ENCODE results near the gene PAGE2B. TPM values are rescaled to one million over a fixed set of nuclear protein-coding genes. Genes with fewer than 3 reads are reported as not detected.

PAGE2B gene
- total and polyA plus RNA-seq, 9 of the 15 experiments (the other 6 are each of a cell fraction or from before 2014, with no cell fraction given), result 1.8 to 36.0 (median 16.5) TPM

DNA sequence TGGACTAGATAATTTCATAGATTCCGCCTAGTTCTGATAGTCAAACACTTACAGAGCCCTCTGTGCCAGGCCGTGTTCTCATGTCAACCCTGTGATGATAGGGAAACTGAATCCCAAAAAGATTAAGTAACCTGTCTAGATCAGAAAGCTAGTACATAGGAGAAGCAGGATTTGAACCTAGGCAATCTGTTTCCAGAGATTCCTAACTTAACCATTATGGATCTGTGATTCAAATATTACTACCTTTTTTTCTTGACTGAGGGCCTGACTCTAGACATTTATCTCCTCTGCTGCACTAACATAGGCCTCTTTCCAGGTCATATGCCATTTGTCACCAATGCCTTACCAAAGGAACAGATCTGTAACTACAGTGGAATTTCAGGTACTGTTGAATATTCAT is 45.5 kb upstream of the PAGE2B start (continued):
- no peak for TF ChIP-seq HMBOX1 (IDR thresholded peaks at IDR 0.05)
- TF ChIP-seq PTTG1 (tag; IDR thresholded peaks at IDR 0.05; ENCODE audit: low read depth), result no peak
- TF ChIP-seq MYC (IDR thresholded peaks at IDR 0.05; ENCODE audit: low read depth, low read length), result no peak
- TF ChIP-seq MYC (CRISPR knock-in tag; IDR thresholded peaks at IDR 0.05; ENCODE audit: borderline replicate concordance, low read depth), result no peak
- TF ChIP-seq ETV1 (tag; conservative IDR thresholded peaks at IDR 0.05; ENCODE audit: low read depth), result no peak
- TF ChIP-seq CREB1 (IDR thresholded peaks at IDR 0.05), result no peak
- no peak for TF ChIP-seq CREB1 (CRISPR knock-in tag; IDR thresholded peaks at IDR 0.05)

- no peaks in the 10 kb centered on the region for H3K9me1 ChIP-seq (ENCODE audit: control insufficient read depth, insufficient read depth, low read length)
- no peak for FAIRE-seq
- peak within 1 kb of the TSS; percentile 22 for H3K4me3 ChIP-seq
- BruUV-seq (replicated peaks), result no TSS peak
- H3K4me2 ChIP-seq (ENCODE audit: insufficient read depth, low read length), result peak within 1 kb of the TSS; percentile 63
- H3K27ac ChIP-seq (ENCODE audit: extremely low read depth, low read depth, low read length), result peak within 1 kb of the TSS; percentile 21; the same call in 1 of the 3 replicates
- peak in 2 of 4 experiments; percentile 38 to 48 for DNase-seq (ENCODE audit: extremely low read depth in 1 of 4, low spot score in 3 of 4)
- 0 out of 2 replicates have a peak within 1 kb of the TSS, but pooled peaks have one; percentile 47 for H2AFZ ChIP-seq (ENCODE audit: low read depth, low read length)
- H3K4me1 ChIP-seq (replicated peaks in 1 of 2; ENCODE audit: control insufficient read depth in 2 of 2, insufficient read depth in 2 of 2, low read length in 2 of 2), result peaks cover 9 to 36% of the 10 kb centered on the region in 2 experiments; a peak in 4 of 5 replicates
- intact Hi-C loops (cut with micrococcal nuclease) (no loop called here), in situ Hi-C loops (cut with MboI) (no loop called here)
- ChIA-PET CTCF (ENCODE audit: low intra/inter-chr PET ratio) (no interaction called here), POLR2A (no interaction called here)
- no peaks in the 10 kb centered on the region; the same call in 2 of the 3 replicates for H3K36me3 ChIP-seq (ENCODE audit: control insufficient read depth, insufficient read depth, low read length)
- no peaks in the 10 kb centered on the region for H3K27me3 ChIP-seq (ENCODE audit: control insufficient read depth in 2 of 2, insufficient read depth in 2 of 2, low read length in 2 of 2)
- H4K20me1 ChIP-seq (replicated peaks; ENCODE audit: control insufficient read depth, insufficient read depth, low read length), result no peaks in the 10 kb centered on the region
- H3K79me2 ChIP-seq (ENCODE audit: control insufficient read depth, insufficient read depth, low read length), result peaks cover 17% of the 10 kb centered on the region
- no peaks in the 10 kb centered on the region for H3K9me3 ChIP-seq (replicated peaks; ENCODE audit: control insufficient read depth, insufficient read depth, low read depth, low read length)
- ATAC-seq, result peak; percentile 61
- H3K9ac ChIP-seq (ENCODE audit: insufficient read depth in 1 of 2, low read depth in 2 of 2, low read length in 2 of 2), result peak within 1 kb of the TSS; percentile 51 to 81; a peak in 3 of 4 replicates
- 4% methylated on average over 5 of the region's 7 CpGs for WGBS (ENCODE audit: insufficient coverage, low coverage, missing lambda C conversion rate)
- TF ChIP-seq, protein P1, sequence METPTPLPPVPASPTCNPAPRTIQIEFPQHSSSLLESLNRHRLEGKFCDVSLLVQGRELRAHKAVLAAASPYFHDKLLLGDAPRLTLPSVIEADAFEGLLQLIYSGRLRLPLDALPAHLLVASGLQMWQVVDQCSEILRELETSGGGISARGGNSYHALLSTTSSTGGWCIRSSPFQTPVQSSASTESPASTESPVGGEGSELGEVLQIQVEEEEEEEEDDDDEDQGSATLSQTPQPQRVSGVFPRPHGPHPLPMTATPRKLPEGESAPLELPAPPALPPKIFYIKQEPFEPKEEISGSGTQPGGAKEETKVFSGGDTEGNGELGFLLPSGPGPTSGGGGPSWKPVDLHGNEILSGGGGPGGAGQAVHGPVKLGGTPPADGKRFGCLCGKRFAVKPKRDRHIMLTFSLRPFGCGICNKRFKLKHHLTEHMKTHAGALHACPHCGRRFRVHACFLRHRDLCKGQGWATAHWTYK (CRISPR knock-in tag; IDR thresholded peaks at IDR 0.05), result no peak
- TF ChIP-seq, protein P2, sequence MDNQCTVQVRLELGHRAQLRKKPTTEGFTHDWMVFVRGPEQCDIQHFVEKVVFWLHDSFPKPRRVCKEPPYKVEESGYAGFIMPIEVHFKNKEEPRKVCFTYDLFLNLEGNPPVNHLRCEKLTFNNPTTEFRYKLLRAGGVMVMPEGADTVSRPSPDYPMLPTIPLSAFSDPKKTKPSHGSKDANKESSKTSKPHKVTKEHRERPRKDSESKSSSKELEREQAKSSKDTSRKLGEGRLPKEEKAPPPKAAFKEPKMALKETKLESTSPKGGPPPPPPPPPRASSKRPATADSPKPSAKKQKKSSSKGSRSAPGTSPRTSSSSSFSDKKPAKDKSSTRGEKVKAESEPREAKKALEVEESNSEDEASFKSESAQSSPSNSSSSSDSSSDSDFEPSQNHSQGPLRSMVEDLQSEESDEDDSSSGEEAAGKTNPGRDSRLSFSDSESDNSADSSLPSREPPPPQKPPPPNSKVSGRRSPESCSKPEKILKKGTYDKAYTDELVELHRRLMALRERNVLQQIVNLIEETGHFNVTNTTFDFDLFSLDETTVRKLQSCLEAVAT (IDR thresholded peaks at IDR 0.05), result 0 out of 4 replicates have a peak, but pooled peaks of 1 of the 2 experiments have one; percentile 60
- TF ChIP-seq SPI1 (IDR thresholded peaks at IDR 0.05; ENCODE audit: borderline replicate concordance, low read depth, low read length) (peak; percentile 29; the same call in 1 of the 2 replicates), ARHGAP35 (IDR thresholded peaks at IDR 0.05; ENCODE audit: partially characterized antibody) (peak; percentile 8), PHF8 (IDR thresholded peaks at IDR 0.05; ENCODE audit: borderline replicate concordance, low read length) (no peak; the same call in 1 of the 2 replicates), LCOR (CRISPR knock-in tag; IDR thresholded peaks at IDR 0.05) (no peak)
- TF ChIP-seq, protein P3, sequence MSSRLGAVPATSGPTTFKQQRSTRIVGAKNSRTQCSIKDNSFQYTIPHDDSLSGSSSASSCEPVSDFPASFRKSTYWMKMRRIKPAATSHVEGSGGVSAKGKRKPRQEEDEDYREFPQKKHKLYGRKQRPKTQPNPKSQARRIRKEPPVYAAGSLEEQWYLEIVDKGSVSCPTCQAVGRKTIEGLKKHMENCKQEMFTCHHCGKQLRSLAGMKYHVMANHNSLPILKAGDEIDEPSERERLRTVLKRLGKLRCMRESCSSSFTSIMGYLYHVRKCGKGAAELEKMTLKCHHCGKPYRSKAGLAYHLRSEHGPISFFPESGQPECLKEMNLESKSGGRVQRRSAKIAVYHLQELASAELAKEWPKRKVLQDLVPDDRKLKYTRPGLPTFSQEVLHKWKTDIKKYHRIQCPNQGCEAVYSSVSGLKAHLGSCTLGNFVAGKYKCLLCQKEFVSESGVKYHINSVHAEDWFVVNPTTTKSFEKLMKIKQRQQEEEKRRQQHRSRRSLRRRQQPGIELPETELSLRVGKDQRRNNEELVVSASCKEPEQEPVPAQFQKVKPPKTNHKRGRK (tag; IDR thresholded peaks at IDR 0.05), result peak; percentile 93
Measured at GRCh38 chrX:55030271-55031205, 44.3 kb upstream of the PAGE2B start, which contains the start of gene ALAS2. Gene ALAS2 (minus strand): TSS chrX:55030977. CDS start chrX:55026000, 4,977 bp downstream.
